Measurements from ENCODE around the gene PCGF6.

- TF ChIP-seq CTCF (IDR thresholded peaks at IDR 0.05) (no peak), POLR2A (IDR thresholded peaks at IDR 0.05) (no peak)
Measured at GRCh38 chr10:103280031-103280430, 70.9 kb downstream of the PCGF6 start.

Data from body of pancreas (tissue), 4 donors.